ENCODE data around the gene CALML4.
"Not testable (repeated sequence)": the region's sequence is repeated elsewhere in the genome, so short reads cannot be mapped to it uniquely, and the experiment has no call there.

The CALML4 gene

GRCh38 chr15:68183616-68184315, 21.4 kb downstream of the CALML4 start:
- no peak for DNase-seq (ENCODE audit: low spot score)

GRCh38 chr15:68177742-68178141, 27.4 kb downstream of the CALML4 start:
- no peak for DNase-seq (ENCODE audit: low spot score)
- no peak for TF ChIP-seq CTCF (IDR thresholded peaks at IDR 0.05; ENCODE audit: extremely low read depth, missing control alignments)

More at GRCh38 chr15:68183616-68184315, 21.4 kb downstream of the CALML4 start:
- no peak for TF ChIP-seq CTCF (IDR thresholded peaks at IDR 0.05; ENCODE audit: extremely low read depth, missing control alignments)

- DNase-seq (ENCODE audit: low spot score): no peak
- no peak for TF ChIP-seq CTCF (IDR thresholded peaks at IDR 0.05; ENCODE audit: extremely low read depth, missing control alignments)
Observed at GRCh38 chr15:68176601-68177000, 28.5 kb downstream of the CALML4 start.

GRCh38 chr15:68175526-68175925, 29.6 kb downstream of the CALML4 start:
- no peak for TF ChIP-seq CTCF (IDR thresholded peaks at IDR 0.05; ENCODE audit: extremely low read depth, missing control alignments)
- DNase-seq (ENCODE audit: low spot score): no peak

GRCh38 chr15:68173119-68173518, 32.0 kb downstream of the CALML4 start:
- no peak for DNase-seq (ENCODE audit: low spot score)
- no peak for TF ChIP-seq CTCF (IDR thresholded peaks at IDR 0.05; ENCODE audit: extremely low read depth, missing control alignments)

GRCh38 chr15:68172037-68172436, 33.1 kb downstream of the CALML4 start:
- DNase-seq (ENCODE audit: low spot score): not testable (repeated sequence)

- no peak for DNase-seq (ENCODE audit: low spot score)
- no peak for TF ChIP-seq CTCF (IDR thresholded peaks at IDR 0.05; ENCODE audit: extremely low read depth, missing control alignments)
Observed at GRCh38 chr15:68166847-68167246, 38.3 kb downstream of the CALML4 start.

- TF ChIP-seq CTCF (IDR thresholded peaks at IDR 0.05; ENCODE audit: extremely low read depth, missing control alignments): no peak
- DNase-seq (ENCODE audit: low spot score): no peak
Observed at GRCh38 chr15:68163191-68163590, 41.9 kb downstream of the CALML4 start.

Measured in GM20000 (cell line).